Neural progenitor cell (in vitro differentiated cells): ENCODE results near the gene TAS2R41. TPM values are rescaled to one million over a fixed set of nuclear protein-coding genes. Genes with fewer than 3 reads are reported as not detected.

Experiments
- DNase-seq: peaks from one replicate; pipeline ENCODE4 v3.0.0-alpha.2; 2016; ENCODE audit warnings: low spot score
- H2AFZ ChIP-seq: fragments of 200-600 bp; sonication (generic); replicated peaks from 2 replicates; pipeline ENCODE4 v1.6.1; 2016; ENCODE audit warnings: antibody characterized with exemption
- H3F3A ChIP-seq: fragments of 200-600 bp; sonication (generic); 2 replicates; pipeline ENCODE4 v1.6.1; 2016; ENCODE audit warnings: antibody characterized with exemption, low read depth
- H3K27ac ChIP-seq: fragments of 200-600 bp; sonication (generic); 2 replicates; pipeline ENCODE4 v1.5.1; 2016; ENCODE audit warnings: mild to moderate bottlenecking
- H3K27me3 ChIP-seq: fragments of 200-600 bp; sonication (generic); 2 replicates; pipeline ENCODE4 v1.6.1; 2016; ENCODE audit warnings: mild to moderate bottlenecking, moderate library complexity
- H3K36me3 ChIP-seq: fragments of 200-600 bp; sonication (generic); 2 replicates; pipeline ENCODE4 v1.5.1; 2016
- H3K4me1 ChIP-seq: fragments of 200-600 bp; sonication (generic); 2 replicates; pipeline ENCODE4 v1.6.1; 2016; ENCODE audit warnings: mixed run types
- H3K4me2 ChIP-seq: fragments of 200-600 bp; sonication (generic); 2 replicates; pipeline ENCODE4 v1.6.1; 2016
- H3K4me3 ChIP-seq: fragments of 200-600 bp; sonication (generic); 2 replicates; pipeline ENCODE4 v1.5.1; 2016
- H3K79me2 ChIP-seq: fragments of 200-600 bp; sonication (generic); 2 replicates; pipeline ENCODE4 v1.6.1; 2016; ENCODE audit warnings: low read depth
- H3K9ac ChIP-seq: fragments of 200-600 bp; sonication (generic); 2 replicates; pipeline ENCODE4 v1.6.1; 2016
- H3K9me3 ChIP-seq: fragments of 200-600 bp; sonication (generic); 2 replicates; pipeline ENCODE4 v1.5.1; 2016; ENCODE audit warnings: low read depth
- H4K20me1 ChIP-seq: fragments of 200-600 bp; sonication (generic); 2 replicates; pipeline ENCODE4 v1.6.1; 2016; ENCODE audit warnings: low read depth
- H3K27ac Mint-ChIP-seq: 3 replicates; pipeline ENCODE4 v1.8.0; 2021; ENCODE audit warnings: mixed read lengths
- H3K27me3 Mint-ChIP-seq: 2 replicates; pipeline ENCODE4 v1.8.0; 2022; ENCODE audit warnings: low read depth, mild to moderate bottlenecking, inconsistent platforms, moderate library complexity, mixed read lengths; ENCODE audit not compliant: insufficient read depth
- H3K36me3 Mint-ChIP-seq: 3 replicates; pipeline ENCODE4 v1.8.0; 2021; ENCODE audit warnings: mixed read lengths
- H3K4me1 Mint-ChIP-seq: 3 replicates; pipeline ENCODE4 v1.8.0; 2021; ENCODE audit warnings: mixed read lengths
- H3K4me3 Mint-ChIP-seq: 3 replicates; pipeline ENCODE4 v1.8.0; 2021; ENCODE audit warnings: mild to moderate bottlenecking, moderate library complexity, mixed read lengths
- H3K9me3 Mint-ChIP-seq: 3 replicates; pipeline ENCODE4 v1.8.0; 2020; ENCODE audit warnings: mixed read lengths
- CTCF ChIP-seq: fragments of 200-600 bp; sonication (generic); IDR thresholded peaks from 2 replicates; pipeline ENCODE4 v1.5.1; 2017; ENCODE audit warnings: antibody characterized with exemption, mild to moderate bottlenecking
- EZH2 ChIP-seq: fragments of 200-600 bp; sonication (generic); IDR thresholded peaks from 2 replicates; pipeline ENCODE4 v1.6.1; 2017; ENCODE audit warnings: antibody characterized with exemption, mild to moderate bottlenecking, moderate library complexity
- EZH2phosphoT487 ChIP-seq: fragments of 200-600 bp; sonication (generic); IDR thresholded peaks from 2 replicates; pipeline ENCODE4 v1.6.1; 2017; ENCODE audit warnings: antibody characterized with exemption
- total RNA-seq: library from RNA; depleted of rRNA; stranded (reverse); fragments of >200 nt; gene quantifications from 2 replicates; pipeline ENCODE4 v1.2.3, GENCODE V29; 2015; ENCODE audit warnings: low replicate concordance

TAS2R41 gene
- total RNA-seq, 1 donor from 2014 or later, result not detected

GRCh38 chr7:143495851-143496250 lies 18.2 kb downstream of the TAS2R41 start:
- Histone ChIP-seq H3K79me2 (no peaks in the 10 kb centered on the region), H3K4me3 (no peak overlapping the region), H3K9ac (no peak overlapping the region), H3K27me3 (no peaks in the 10 kb centered on the region), H3K4me2 (no peak overlapping the region), H4K20me1 (no peaks in the 10 kb centered on the region), H2AFZ (no peak overlapping the region), H3K36me3 (no peaks in the 10 kb centered on the region), H3F3A (no peaks in the 10 kb centered on the region), H3K4me1 (no peaks in the 10 kb centered on the region), H3K9me3 (no peaks in the 10 kb centered on the region), H3K27ac (no peak overlapping the region)
- no peaks in the 10 kb centered on the region for H3K36me3 Mint-ChIP-seq
- no peak for TF ChIP-seq EZH2
- no peaks in the 10 kb centered on the region for H3K27me3 Mint-ChIP-seq
- no peak overlapping the region for H3K4me3 Mint-ChIP-seq
- peaks cover 15% of the 10 kb centered on the region for H3K4me1 Mint-ChIP-seq
- no peak for DNase-seq
- no peak overlapping the region for H3K27ac Mint-ChIP-seq
- H3K9me3 Mint-ChIP-seq, result peaks cover 4% of the 10 kb centered on the region

GRCh38 chr7:143496263-143496662 lies 18.6 kb downstream of the TAS2R41 start:
- Histone ChIP-seq H3K36me3 (no peaks in the 10 kb centered on the region), H3K9ac (no peak overlapping the region), H4K20me1 (no peaks in the 10 kb centered on the region), H3F3A (no peaks in the 10 kb centered on the region), H3K4me1 (no peaks in the 10 kb centered on the region), H3K4me2 (no peak overlapping the region), H2AFZ (no peak overlapping the region), H3K27me3 (no peaks in the 10 kb centered on the region), H3K27ac (no peak overlapping the region), H3K9me3 (no peaks in the 10 kb centered on the region), H3K4me3 (no peak overlapping the region), H3K79me2 (no peaks in the 10 kb centered on the region)
- Mint-ChIP-seq H3K36me3 (no peaks in the 10 kb centered on the region), H3K4me1 (peaks cover 15% of the 10 kb centered on the region), H3K9me3 (peaks cover 4% of the 10 kb centered on the region), H3K27ac (no peak overlapping the region), H3K27me3 (peaks cover under 1% of the 10 kb centered on the region), H3K4me3 (no peak overlapping the region)
- no peak for DNase-seq
- TF ChIP-seq EZH2phosphoT487 (no peak), EZH2 (no peak), CTCF (no peak)

- H3K79me2 ChIP-seq, result no peaks in the 10 kb centered on the region
- no peak for TF ChIP-seq EZH2phosphoT487
- TF ChIP-seq CTCF, result no peak
- no peak for TF ChIP-seq EZH2
- H3K4me1 ChIP-seq, result no peaks in the 10 kb centered on the region
- H3K9me3 Mint-ChIP-seq, result peaks cover 4% of the 10 kb centered on the region
- H3K4me3 Mint-ChIP-seq, result no peak overlapping the region
- no peak overlapping the region for H3K9ac ChIP-seq
- H3K9me3 ChIP-seq, result no peaks in the 10 kb centered on the region
- no peaks in the 10 kb centered on the region for H3K36me3 ChIP-seq
- no peak overlapping the region for H3K4me2 ChIP-seq
- H3K27ac ChIP-seq, result no peak overlapping the region
- H3K4me1 Mint-ChIP-seq, result peaks cover 15% of the 10 kb centered on the region
- no peak overlapping the region for H3K4me3 ChIP-seq
- H3K36me3 Mint-ChIP-seq, result no peaks in the 10 kb centered on the region
- no peak overlapping the region for H3K27ac Mint-ChIP-seq
- no peak overlapping the region for H2AFZ ChIP-seq
- H3K27me3 Mint-ChIP-seq, result peaks cover 4% of the 10 kb centered on the region
- no peaks in the 10 kb centered on the region for H3F3A ChIP-seq
- H4K20me1 ChIP-seq, result no peaks in the 10 kb centered on the region
- no peaks in the 10 kb centered on the region for H3K27me3 ChIP-seq
- no peak for DNase-seq
These were observed 19.5 kb downstream of the TAS2R41 start for GRCh38 chr7:143497008-143497795.

GRCh38 chr7:143499246-143499645 lies 21.6 kb downstream of the TAS2R41 start:
- peaks cover 4% of the 10 kb centered on the region for H3K27me3 Mint-ChIP-seq
- H3K4me3 Mint-ChIP-seq, result no peak overlapping the region
- Histone ChIP-seq H3K9me3 (no peaks in the 10 kb centered on the region), H3K9ac (no peak overlapping the region), H3K27ac (no peak overlapping the region), H4K20me1 (no peaks in the 10 kb centered on the region), H3K4me2 (no peak overlapping the region), H3K27me3 (no peaks in the 10 kb centered on the region), H3F3A (no peaks in the 10 kb centered on the region), H3K36me3 (no peaks in the 10 kb centered on the region), H3K4me1 (no peaks in the 10 kb centered on the region), H3K79me2 (no peaks in the 10 kb centered on the region), H3K4me3 (no peak overlapping the region), H2AFZ (no peak overlapping the region)
- peaks cover 4% of the 10 kb centered on the region for H3K9me3 Mint-ChIP-seq
- peaks cover 22% of the 10 kb centered on the region for H3K4me1 Mint-ChIP-seq
- H3K36me3 Mint-ChIP-seq, result no peaks in the 10 kb centered on the region
- no peak for TF ChIP-seq EZH2phosphoT487
- TF ChIP-seq EZH2, result no peak
- TF ChIP-seq CTCF, result no peak
- no peak for DNase-seq
- peak overlapping the region; percentile 7 for H3K27ac Mint-ChIP-seq
